Mucosa of descending colon (tissue), 3 donors: ENCODE results near the gene GPC6. TPM values are rescaled to one million over a fixed set of nuclear protein-coding genes. Genes with fewer than 3 reads are reported as not detected.

ENCODE experiments used
- ATAC-seq: fragments of 200-7000 bp; cut with Tn5 transposase; one replicate; pipeline ENCODE4 v1.9.1; 2020; ENCODE audit warnings: mild to moderate bottlenecking, moderate library complexity
- DNase-seq, 3 donors: peaks; one replicate each; pipeline ENCODE4 v3.0.0-alpha.2; 2020
- H3K36me3 ChIP-seq: fragments of 200-600 bp; one replicate; pipeline ENCODE4 v1.8.0; 2021; ENCODE audit warnings: low read depth, mild to moderate bottlenecking
- H3K4me1 ChIP-seq: fragments of 200-600 bp; one replicate; pipeline ENCODE4 v1.8.0; 2021; ENCODE audit warnings: low read depth, mild to moderate bottlenecking
- H3K4me3 ChIP-seq: fragments of 200-600 bp; one replicate; pipeline ENCODE4 v1.8.0; 2021; ENCODE audit warnings: mild to moderate bottlenecking
- H3K9me3 ChIP-seq: fragments of 200-600 bp; one replicate; pipeline ENCODE4 v1.8.0; 2021; ENCODE audit warnings: mild to moderate bottlenecking
- CTCF ChIP-seq: fragments of 200-600 bp; IDR thresholded peaks from one replicate; pipeline ENCODE4 v1.8.0; 2022; ENCODE audit warnings: antibody characterized with exemption, mild to moderate bottlenecking
- intact Hi-C, 2 donors: fragments of 100-400 bp; cut with DNase I in 1 of 2; cut with micrococcal nuclease in 1 of 2; formaldehyde crosslinking; loops; one replicate each; pipeline versions ENCODE4 v1.11.0 to v1.11.1; 2022; cut with DNase I, micrococcal nuclease
- total RNA-seq, 3 donors: library from RNA; stranded (reverse); fragmentation: NEBNext Ultra II Directional in 2 of 3; extraction: Animal tissue kit (Norgen Biotek cat#: 25700) in 2 of 3; gene quantifications; one replicate each; pipeline versions ENCODE4 v1.2.1 to v1.2.4, GENCODE V29; 2021 to 2023
- donor health status: DM: no; HTN: no; CAD: no; lungs with moderate emphysema.
- donor health status: DM: no; HTN: no; CAD: no.
- donor health status: DM: no; HTN: yes; CAD: no.

Gene GPC6
- total RNA-seq, 3 donors from 2014 or later: 2.7 to 11.3 (median 7.5) TPM

GRCh38 chr13:94315188-94315587 lies 1088.6 kb downstream of the GPC6 start:
- Histone ChIP-seq H3K4me3 (no peak overlapping the region), H3K36me3 (no peaks in the 10 kb centered on the region), H3K9me3 (no peaks in the 10 kb centered on the region), H3K4me1 (no peaks in the 10 kb centered on the region)
- no peak for ATAC-seq
- no peak for DNase-seq
- intact Hi-C loops: no loop called here
- no peak for TF ChIP-seq CTCF

DNA sequence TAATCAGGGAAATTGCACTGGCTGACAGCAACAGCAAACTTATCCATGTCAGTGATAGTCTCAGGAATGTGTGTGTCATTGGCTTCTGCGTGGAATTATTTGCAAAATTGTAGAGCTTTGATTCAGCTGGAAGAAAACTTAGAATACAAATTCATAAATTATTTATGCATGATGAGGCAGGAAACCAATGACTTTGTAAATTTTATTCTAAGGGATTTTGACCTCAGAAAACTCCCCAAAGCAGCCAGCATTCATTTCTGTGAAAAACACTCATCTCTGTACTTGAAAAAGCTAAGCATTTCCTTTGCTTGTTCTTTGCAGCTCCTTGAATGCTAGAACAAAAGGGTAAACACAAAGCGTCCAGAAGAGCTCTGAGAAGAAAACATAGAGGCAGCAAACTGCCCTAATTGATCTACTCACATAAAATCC lies 1090.5 kb downstream of the GPC6 start:
- ATAC-seq (no peak), DNase-seq (no peak)
- no peak for TF ChIP-seq CTCF
- no peak overlapping the region for H3K4me3 ChIP-seq
- H3K9me3 ChIP-seq: no peaks in the 10 kb centered on the region
- H3K4me1 ChIP-seq: no peaks in the 10 kb centered on the region
- H3K36me3 ChIP-seq: no peaks in the 10 kb centered on the region
- intact Hi-C loops: no loop called here

DNA sequence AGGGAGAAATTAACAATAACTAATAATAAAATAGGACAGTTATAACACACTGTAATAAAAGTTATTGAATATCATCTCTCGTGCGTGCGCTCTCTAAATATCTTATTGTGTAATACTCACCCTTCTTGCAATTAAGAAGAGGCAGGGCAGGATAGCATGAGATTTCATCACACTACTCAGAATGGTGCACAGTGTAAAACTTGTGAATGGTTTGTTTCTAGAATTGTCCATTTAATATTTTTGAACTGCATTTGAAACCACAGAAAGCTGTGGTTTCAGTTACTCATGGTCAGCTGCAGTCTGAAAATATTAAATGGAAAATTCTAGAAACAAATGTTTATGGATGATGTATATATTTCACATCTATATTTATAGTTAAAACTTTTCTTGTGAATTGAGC lies 1091.8 kb downstream of the GPC6 start:
- ATAC-seq: no peak
- no peak for DNase-seq

DNA sequence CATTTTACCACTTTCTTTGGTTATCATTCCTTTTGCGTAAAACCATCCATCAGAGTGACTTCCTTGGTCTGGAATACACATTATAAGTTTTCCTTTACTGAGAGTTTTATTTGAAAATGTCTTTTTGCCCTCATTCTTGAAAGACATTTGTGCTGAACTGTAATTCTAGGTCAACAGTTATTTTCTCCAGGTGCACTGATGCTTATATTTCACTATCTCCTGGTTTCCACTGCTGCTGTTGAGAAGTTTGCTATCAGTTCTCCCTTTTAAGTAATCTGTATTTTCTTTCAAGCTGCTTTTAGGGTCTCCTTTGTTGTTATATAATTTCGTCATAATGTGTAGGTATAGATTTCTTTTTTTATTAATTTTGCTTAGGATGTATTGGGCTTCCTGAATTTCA lies 1092.9 kb downstream of the GPC6 start:
- no peak for ATAC-seq
- Histone ChIP-seq H3K36me3 (no peaks in the 10 kb centered on the region), H3K4me3 (no peak overlapping the region), H3K9me3 (no peaks in the 10 kb centered on the region), H3K4me1 (no peaks in the 10 kb centered on the region)
- DNase-seq: no peak
- TF ChIP-seq CTCF: no peak
- intact Hi-C loops: no loop called here

More for the DNA sequence above, 1091.8 kb downstream of the GPC6 start:
- intact Hi-C loops: no loop called here
- H3K36me3 ChIP-seq: no peaks in the 10 kb centered on the region
- no peak for TF ChIP-seq CTCF
- no peaks in the 10 kb centered on the region for H3K4me1 ChIP-seq
- no peaks in the 10 kb centered on the region for H3K9me3 ChIP-seq
- no peak overlapping the region for H3K4me3 ChIP-seq

DNA sequence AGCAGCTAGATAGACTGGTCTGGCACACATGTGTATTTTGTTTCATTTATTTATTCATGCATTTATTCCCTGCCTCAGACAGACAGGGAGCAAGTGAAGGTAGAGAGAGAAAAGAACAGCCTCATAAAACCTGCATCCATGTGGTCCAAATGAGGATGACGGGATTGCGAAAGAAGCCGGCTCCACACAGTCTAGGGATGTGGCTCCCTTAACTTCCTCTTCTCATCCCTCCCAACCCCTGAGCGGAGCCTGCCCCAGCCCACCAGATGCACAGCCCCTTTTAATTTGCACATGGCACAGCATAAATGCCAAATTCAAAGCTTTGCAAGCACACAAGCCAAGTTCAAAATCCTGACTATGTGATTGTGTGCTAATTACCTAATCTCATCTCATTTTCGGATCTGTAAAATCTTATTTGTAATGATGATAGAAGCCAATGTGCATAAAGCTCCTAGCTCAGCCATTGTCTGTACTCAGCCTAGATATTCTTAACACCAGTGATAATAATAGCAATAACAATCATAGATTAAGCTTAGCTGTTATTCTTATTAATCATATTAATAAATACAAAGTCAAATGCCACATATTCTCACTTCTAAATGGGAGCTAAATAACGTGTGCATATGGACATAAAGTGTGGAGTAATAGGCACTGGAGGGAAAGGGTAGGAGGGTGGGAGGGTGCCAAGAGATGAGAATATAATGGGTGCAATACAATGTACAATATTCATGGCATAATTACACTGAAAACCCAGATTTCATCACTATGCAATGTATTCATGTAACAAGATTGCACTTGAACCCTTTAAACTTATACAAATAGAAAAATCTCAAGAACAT lies 1096.5 kb downstream of the GPC6 start:
- ATAC-seq (no peak), DNase-seq (no peak)
- intact Hi-C loops: no loop called here
- no peak for TF ChIP-seq CTCF
- Histone ChIP-seq H3K9me3 (no peaks in the 10 kb centered on the region), H3K4me1 (no peaks in the 10 kb centered on the region), H3K36me3 (no peaks in the 10 kb centered on the region), H3K4me3 (no peak overlapping the region)
